Stimulated activated CD4-positive, alpha-beta T cell treated with anti-CD3 and anti-CD28 coated beads, Interleukin-15, amount 100 ng/mL, for 24 hours (primary cell): ENCODE measurements around the gene CHSY1.

Experiments used
- DNase-seq: peaks from one replicate; pipeline ENCODE4 v3.0.0-alpha.2; 2020

The CHSY1 gene

DNA sequence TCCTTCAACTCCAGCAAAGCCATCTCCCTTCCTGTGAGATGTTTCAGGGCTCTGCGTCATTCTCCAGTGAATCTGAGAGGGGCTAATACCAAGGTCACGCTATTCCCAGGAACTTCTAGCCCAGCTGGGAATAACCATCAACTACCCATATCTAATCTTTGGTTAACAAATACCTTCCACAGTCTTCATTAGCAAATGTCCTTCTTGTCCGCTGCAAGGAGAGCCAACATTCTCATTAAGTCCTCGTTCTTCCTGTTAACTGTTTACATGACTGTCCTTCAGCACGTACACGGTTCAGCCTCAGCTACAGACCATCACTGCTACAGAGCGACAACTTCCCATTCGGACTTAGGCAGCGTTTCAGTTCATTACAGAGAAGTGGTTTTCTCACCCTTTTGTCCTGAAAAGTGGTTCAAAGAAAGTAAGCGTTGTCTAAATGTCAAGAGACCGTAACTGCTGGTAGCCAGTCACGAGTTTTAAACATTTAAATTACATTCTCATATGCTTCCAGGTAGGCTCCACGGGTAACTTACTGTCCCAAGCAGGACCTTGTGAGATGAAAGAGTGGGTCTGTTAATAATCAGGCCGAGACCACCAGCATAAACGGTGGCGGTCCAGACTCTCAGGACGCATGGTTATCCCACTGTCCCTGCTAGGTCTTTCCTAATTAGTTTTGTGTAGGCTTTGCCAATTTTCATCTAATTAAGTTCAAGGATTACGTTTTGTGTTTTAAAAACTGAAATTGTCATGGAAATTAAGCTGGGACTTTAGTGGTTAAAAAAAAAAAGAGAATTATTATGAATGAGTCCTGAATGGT lies 63.8 kb downstream of the CHSY1 start:
- no peak for DNase-seq

DNA sequence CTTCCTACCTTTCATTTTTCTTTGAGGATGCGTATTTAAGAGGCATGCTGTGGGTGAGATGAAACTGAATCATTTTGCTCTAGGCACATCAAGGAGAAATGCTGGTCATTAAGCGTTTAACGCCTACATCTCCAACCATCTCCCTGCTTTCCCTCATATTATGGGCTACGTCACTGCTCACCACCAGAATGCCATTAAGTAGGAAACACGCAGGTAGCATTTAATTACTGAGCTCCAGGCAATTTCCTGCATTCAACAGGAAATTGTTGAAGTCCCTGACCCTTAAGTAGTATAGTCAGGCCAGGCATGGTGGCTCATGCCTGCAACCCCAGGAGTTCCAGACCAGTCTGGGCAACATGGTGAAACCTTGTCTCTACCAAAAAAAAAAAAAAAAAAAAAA lies 66.1 kb downstream of the CHSY1 start:
- DNase-seq, result no peak

DNA sequence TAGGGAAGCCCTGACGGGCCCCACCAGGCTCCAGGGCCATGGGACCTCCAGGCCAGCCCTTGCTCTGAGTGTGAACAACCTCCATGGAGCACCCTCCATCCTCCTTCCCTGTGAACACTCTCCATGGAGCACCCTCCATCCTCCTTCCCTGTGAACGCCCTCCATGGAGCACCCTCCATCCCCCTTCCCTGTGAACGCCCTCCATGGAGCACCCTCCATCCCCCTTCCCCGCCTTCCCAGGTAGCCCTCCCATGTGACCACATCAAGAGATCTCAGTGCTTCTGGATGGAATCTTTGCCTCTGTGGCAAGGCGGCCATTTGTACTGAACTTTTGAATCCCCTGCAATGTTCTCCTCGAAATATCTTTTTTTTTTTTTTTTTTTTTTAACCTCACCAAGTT lies 66.5 kb downstream of the CHSY1 start:
- no peak for DNase-seq

DNA sequence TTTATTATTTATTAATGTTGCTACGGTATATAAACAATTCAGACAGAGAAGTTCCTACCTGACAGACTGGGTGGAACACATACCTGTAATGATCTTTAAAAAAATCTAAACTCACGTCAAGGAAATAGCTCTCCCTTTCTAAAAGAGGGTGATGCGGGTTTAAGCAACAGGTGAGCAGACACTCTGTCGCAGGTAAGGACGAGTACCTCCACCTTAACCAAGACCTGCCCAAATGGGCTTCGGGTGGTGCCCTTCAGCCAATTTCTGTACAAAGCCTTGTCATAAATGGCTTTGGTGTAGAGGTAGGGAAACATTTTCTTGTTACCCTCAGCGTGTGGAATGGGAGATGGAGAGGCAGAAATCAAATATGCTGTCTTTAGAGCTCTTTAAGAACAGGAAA lies 67.0 kb downstream of the CHSY1 start:
- DNase-seq, result no peak

DNA sequence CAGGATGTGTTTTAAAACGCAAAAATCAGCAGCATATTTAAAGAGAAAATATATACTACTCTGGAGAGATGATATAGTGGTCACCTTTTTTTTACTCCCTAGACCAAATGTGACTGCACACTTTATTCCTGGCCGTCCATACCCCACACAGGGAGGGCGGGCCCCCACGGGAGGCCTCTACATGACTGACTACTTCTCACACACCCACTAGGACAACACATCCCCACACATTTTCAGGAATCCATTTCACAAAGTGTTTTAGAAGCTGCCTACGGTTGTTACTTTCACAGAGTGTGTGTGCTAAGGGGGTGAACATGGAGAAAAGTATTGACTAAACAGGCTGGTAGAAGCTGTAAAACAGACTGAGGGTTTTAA lies 67.9 kb downstream of the CHSY1 start:
- DNase-seq, result no peak

DNA sequence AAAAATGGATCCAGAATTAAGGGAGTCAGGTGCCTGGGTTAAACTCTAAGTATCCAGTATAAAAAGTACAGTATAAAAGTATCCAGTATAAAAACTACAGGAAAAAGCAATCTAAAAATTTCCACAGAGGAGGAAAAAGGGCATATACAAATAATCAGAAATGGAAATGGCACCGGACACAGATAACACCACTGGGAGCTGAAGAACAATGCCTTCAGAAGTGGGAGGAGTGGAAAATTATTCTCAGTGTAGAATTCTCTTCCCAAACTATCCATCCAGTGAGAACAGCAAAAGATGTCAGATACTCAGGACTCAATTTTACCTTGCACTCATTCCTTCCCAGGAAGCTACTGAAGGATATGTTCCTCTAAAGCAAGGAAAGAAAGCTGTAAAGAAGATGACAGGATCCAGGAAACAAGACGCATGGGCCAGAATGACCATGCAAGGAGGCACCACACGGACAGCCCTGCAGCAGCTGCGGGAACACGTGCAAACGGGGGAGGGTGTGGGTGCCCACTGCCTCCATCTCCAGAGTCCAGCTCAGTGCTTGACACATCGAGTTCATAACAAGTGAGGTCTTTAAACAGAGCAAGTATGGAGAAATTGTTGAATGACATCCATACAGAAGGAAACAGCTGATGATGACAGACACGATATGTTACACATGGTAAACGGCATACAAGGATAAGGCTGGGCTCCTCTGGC lies 68.5 kb downstream of the CHSY1 start:
- DNase-seq, result no peak

DNA sequence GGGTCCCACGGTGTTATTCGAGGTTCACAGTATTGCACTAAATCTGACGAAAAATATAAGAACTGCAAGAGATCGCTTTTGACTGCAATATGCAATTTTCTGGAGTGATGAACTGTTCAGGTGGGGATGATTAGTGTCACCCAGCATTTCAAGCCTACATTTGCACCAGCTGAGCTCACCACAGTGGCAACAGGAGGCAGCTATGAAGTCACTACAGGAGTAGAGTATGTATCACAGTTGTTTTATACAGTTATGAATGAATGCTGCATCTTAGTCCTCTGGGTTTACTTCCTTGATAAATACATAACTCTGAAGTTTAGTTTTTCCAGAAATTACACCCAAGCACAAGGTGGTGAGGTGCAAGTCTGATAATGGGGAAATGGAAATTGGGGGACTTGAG lies 69.6 kb downstream of the CHSY1 start:
- DNase-seq, result no peak

DNA sequence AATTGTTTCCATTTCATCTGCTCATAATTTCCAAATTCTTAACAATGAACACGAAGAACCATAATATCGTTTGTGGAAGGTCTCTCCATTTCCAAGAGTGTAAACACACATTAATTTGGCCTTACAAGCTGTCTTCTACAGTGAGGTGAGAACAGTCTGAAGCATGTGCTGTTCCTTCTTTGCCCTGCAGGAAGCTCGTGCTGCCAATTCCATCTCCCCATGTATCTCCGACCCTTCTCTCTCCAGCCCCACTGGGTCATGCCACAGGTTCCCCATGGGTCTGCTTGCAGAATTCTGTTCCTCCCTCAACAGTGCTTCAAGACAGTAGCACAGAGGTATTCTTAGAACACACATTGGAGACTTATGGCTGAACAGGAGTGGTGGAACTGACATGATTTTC lies 70.5 kb downstream of the CHSY1 start:
- DNase-seq, result no peak

DNA sequence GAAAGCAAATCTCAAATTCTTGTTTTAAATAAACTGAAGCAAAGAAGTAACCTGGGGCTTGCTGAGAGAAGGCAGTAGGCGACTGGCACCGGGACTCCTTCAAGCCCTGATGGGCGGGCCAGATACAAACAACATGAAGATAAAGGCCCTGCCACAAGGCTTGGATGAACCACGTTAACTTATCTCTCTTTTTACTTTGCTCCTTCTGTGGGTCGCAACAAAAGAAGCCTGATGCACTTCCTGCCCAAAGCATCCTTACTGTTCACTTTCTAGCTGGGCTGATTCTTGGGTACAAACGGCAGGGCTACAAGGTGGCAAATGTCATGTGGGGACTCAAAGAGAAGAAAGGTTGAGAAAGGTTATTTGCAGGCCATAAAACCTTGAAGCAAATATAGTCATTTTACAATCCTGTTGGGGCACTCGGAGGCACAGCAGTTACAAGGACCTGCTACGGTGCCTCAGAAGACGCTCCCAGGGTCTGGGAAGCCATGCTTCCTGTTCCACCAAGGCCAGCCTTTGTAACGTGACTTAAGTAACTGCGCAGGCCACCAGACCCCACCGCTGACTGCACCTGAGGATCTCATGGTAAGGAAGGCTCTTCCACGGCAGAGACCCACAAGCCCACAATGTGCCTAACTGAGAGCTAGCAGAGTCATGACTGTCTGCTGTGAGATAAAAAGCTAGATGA lies 71.1 kb downstream of the CHSY1 start:
- DNase-seq, result no peak

DNA sequence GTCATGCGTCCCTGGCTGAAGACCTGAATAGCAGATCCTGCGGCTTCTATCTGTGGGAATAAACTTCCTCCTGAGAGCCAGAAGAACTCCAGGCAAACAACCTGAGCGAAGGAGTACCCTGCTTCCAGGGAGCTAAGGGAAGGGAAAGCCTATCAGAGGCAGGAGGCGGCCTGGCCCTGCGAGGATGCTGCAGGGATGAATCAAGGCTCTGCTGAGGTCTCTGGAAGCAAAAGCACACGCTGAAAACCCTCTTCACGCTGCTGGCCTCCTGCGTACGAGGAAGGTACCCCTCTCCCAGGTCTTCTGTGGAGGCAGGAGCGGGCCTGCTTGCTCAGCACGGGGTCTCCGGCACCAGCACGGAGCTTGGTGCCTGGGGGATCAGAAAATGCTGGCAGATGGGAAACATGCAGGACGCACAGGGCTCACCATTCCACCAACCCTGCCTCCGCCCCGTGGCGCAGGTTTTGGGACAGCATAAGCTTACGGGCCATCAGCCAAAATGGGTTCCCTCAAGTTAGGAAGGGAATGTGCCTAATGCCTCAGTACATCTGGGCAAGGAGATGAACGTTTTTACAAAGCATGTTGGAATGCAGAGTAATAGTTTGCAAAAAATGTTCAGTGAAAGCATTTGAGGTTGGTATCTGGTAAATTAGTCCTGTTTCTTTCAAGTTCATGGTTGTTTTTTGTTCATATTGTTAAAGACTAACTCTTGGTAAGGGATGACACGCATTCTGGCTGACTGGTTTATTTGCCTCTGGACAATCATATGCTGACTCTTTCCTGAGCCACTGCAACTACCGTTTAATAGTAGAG lies 72.3 kb downstream of the CHSY1 start:
- no peak for DNase-seq

DNA sequence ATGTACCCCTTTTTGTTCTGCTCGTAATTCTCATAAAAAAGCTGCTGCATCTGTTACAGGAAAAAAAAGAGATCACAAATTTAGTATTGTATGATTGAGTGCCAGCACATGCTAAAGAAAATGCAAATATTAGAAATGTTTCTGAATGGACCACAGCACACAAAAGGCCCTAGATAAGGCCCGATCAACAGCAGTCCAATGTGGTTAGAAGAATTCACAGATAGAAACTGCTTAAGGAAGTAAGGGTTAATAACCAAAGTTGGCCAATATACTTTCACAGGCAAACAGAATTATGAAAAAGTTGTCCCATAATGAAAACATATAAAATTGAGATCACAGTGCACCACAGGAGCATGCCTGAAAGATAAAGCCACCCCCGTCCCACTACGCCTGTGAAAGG lies 72.9 kb downstream of the CHSY1 start:
- no peak for DNase-seq

DNA sequence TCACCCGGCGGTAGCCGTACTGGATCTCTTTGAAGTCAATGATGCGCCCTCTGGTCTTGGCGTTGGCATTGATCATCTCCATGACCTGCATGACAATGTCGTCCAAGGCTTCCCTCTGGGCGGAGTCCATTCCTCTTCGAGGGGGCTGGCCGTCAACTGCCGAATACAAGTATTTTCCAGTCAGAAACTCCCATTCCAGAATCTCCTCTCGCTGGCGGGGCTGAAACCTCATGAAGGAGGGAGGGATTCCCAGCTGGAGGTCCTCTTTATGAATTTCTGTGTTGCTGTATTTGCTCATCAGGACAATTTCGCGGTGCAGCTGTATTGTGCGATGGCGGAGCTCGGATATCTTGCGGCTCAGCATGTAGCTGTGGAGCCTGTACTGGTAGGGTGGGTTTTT lies 73.4 kb downstream of the CHSY1 start:
- no peak for DNase-seq

DNA sequence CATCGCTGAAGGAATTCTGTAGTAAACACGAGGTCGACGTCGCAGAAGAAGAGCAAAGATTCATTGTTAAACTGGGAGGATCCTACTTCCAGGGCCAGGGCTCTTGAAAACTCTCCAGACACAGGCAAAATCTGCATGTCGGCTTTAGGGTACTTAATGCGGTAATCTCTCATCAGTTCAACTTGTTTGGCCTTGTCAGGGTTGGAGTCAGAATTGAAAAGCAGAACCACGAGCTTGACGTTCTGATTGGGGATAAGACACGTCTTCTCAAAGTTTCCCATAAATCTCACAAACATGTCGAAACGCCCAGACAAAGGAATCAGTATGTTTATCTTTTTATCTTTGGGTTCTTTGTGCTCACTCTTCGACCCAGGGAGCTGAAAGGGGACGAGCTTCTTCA lies 74.0 kb downstream of the CHSY1 start:
- no peak for DNase-seq

DNA sequence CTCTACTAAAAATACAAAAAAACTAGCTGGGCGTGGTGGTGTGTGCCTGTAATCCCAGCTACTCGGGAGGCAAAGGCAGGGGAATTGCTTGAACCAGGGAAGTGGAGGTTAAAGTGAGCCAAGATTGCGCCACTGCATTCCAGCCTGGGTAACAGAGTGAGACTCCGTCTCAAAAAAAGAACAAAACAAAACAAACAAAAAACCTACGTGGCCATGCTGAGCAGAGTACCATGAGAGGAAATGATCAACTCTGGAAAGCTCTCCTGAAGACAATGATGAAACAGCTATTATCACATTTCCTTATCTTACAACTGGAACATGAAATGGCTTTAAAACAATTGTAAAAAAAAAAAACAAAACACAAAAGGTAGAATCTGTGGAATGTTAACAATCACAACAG lies 75.2 kb downstream of the CHSY1 start:
- DNase-seq, result no peak

DNA sequence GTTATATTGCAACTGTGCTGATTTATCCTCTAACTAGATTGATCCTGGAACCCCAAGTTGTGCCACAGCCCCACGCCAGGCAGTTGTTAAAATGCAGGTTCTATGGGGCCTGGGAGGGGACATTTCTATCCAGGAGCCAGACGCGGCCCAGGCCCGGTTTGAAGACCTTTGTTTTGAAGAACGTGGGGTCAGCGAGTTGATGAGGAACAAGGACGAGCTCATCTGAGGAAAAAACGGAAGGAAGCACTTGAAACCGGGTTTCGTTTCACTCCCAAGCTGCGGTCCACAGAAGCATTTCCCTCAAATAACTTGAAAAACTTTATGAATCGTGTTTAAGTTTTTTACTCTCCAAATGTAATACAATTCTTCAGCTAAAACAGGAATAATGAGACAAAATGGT lies 76.4 kb downstream of the CHSY1 start:
- no peak for DNase-seq

DNA sequence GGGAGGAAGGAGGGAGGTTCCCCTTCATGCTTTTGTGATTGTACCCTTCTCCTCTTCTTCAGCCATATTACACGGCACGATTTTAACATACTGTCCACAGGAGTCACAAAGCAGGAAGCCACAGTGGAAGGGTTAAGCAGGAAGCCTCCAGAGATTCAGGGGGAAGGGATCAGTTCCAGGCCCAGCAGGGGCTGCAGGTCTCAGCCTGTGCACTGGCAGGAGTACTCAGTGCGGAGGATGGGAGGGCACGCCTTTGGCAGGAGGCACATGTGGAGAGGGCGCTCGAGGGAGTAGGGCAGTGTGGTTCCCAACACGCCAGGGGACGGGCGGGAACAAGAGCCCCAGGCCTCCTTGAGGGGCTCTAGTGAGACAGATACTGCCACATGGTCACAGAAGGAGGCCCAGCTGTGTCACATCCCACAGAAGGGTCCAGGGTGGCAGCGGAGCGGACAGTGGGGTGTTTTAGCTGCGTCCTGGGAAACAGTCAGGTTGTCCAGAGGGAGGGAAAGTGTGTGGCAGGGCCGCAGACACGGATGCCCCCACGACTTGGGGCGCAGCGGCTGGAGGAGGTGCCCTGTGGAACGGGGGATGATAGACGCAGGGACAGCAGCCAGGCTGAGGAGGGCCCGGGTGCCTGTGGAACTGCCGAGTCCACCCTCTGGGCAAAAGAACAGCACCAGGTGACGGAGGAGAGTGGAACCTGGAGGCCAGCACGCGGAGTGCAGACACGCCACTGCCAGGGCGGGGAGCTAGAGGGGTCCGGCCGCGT lies 77.5 kb downstream of the CHSY1 start:
- DNase-seq, result no peak

DNA sequence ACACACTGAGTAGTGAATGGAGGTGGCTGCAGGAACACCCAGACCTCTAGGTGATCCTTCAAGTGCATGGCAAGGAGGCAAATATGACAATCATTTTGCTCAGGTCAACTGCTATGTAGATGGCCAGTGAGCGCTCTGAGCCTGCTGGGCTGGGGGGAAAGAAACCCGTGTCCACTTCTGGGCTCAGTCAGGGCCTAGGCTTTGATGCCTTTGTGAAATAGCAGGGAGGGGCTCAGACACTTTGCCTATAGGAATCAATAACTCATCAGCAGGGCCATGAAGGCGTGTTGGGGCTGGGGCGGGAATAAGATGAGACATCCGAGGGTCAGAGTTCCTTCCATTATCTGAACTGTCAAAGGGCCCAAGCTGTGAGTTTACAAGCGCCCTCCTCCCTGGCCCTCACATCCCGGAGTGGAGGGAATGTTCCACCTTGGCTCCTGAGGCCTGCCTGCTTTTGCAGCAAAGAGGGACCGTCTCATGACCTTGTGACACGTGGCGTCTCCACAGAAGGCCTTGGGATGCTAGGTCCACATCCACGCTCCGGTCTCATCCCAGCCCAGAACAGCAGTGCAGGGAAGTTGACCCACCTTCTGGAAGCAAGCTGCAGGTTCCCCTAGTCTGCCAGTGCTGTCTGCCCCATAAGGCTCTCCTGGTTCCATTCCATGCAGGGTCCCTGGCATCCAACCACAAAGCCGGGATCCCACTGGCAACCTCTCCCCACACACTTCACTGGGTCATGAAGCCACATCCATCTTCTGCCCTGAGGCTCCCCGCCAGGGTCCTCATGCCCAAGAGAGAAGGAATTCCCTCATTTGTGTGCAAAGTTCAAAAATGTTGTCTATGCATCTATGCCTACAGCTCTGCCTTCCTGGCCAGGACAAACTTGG lies 78.4 kb downstream of the CHSY1 start:
- DNase-seq, result no peak

DNA sequence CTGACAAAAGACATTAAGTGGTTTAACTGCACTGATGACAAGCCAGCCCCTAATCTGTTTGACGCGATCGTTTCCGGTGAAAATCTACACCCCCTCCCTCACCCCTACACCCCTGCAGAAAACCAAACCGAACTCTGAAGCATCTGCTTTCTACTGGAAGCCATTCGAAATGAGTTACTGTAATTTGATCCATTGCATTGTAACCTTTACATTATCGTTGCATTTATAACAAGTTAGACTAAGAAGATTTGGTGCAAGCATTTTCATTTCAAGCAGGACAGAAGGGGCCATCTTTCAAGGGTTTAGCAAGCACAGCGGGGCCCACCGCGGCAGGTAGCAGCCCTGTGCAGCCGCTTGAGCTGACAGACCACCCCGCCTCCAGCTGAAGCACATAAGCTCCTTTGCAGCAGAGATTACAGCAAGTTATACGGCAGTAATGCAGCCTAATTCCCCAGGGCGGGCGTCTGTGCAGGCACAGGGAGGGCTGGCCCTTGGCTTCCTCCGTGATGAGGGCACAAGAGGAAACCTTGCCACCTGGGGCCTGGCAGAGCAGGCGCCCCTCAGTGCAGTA lies 79.3 kb downstream of the CHSY1 start:
- DNase-seq, result no peak

DNA sequence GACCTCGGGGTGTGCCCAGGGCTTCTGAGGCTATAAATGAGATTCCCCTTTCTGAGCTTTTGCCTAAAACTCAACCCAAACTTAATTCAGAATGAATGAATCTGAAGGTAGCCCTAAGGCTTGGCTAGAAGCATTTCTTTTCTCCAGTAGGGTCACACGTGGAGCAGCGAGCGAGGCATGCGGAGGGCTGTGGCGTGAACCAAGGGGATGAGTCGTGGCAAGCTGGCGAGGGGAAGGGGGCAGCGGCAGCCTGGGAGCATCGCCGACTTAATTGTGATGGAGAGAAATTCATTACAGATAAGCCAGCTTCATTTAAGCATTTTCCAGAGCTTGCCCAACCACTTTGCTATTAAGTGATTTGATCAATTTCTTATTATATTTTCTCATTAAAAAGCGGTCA lies 79.9 kb downstream of the CHSY1 start:
- no peak for DNase-seq

DNA sequence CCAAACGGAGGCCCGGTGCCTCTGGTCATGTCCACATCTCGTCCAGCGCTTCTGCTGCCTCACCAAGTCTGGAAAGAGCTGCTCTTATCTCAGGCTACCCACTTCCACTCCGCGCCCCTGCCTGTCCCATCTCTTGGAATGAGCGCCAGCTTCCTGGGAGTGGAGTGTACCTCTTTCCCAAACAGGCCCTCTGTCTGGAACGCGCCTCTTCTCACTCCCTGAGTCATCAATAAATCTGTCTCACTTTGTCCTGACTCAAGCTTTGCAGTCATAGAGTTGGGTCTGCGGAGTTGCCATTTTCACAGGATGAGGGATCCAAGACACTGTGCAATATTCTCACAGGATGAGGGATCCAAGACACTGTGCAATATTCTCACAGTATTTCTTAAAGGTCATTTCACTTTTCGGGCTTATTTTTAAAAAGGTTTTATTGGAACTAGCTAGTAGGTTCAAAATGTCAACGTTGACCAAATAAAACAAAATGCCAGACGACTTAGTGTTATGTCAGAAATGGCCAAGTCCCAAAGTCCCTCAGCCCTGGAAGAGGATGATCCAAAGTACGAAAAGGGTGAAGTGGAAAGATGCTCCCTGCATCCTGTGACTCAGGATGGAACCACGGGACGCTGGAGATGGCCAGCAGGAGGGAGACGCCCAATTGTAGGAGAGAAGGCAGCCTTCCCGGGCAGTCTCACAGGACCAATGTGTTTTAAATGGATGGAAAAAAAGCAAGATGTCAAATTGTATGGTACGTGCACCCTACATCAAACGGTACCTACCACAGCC lies 81.1 kb downstream of the CHSY1 start:
- no peak for DNase-seq
